GM12878 (cell line): ENCODE results near the gene NEDD8. TPM values are rescaled to one million over a fixed set of nuclear protein-coding genes. Genes with fewer than 3 reads are reported as not detected.

ENCODE experiments used
- CREM ChIP-seq: IDR thresholded peaks from 2 replicates; pipeline ENCODE4 v1.6.1; 2014; ENCODE audit warnings: antibody characterized with exemption, low read depth
- IKZF1 ChIP-seq: fragments of 450-650 bp; conservative IDR thresholded peaks from 2 replicates; pipeline ENCODE4 v1.6.1; 2017; ENCODE audit warnings: antibody characterized with exemption, mild to moderate bottlenecking
- MEF2A ChIP-seq: IDR thresholded peaks from 2 replicates; pipeline ENCODE4 v1.6.1; 2011; ENCODE audit warnings: low read depth, mild to moderate bottlenecking, low read length, moderate library complexity; ENCODE audit not compliant: insufficient read depth
- PAX8 ChIP-seq: fragments of 450-650 bp; IDR thresholded peaks from 2 replicates; pipeline ENCODE4 v1.6.1; 2017; ENCODE audit warnings: mild to moderate bottlenecking, moderate library complexity
- PML ChIP-seq: IDR thresholded peaks from 2 replicates; pipeline ENCODE4 v1.6.1; 2012; ENCODE audit warnings: low read length, inconsistent platforms
- POLR2AphosphoS5 ChIP-seq: IDR thresholded peaks from 2 replicates; pipeline ENCODE4 v1.6.1; 2011; ENCODE audit warnings: mild to moderate bottlenecking, low read length, inconsistent platforms
- RELA ChIP-seq: fragments of 450-650 bp; IDR thresholded peaks from 2 replicates; pipeline ENCODE4 v1.8.0; 2014; ENCODE audit warnings: borderline replicate concordance; ENCODE audit not compliant: partially characterized antibody
- SUZ12 ChIP-seq: fragments of 200-600 bp; sonication (generic); IDR thresholded peaks from one replicate; pipeline ENCODE4 v1.6.1; 2018; ENCODE audit warnings: antibody characterized with exemption, mild to moderate bottlenecking; ENCODE audit not compliant: unreplicated experiment
- TARDBP ChIP-seq: IDR thresholded peaks from 2 replicates; pipeline ENCODE4 v1.6.1; 2016; ENCODE audit warnings: borderline replicate concordance
- TBL1XR1 ChIP-seq: IDR thresholded peaks from 2 replicates; pipeline ENCODE4 v1.6.1; 2012; ENCODE audit warnings: low read depth, low read length, improper control_type of control experiment
- YY1 ChIP-seq: IDR thresholded peaks from 2 replicates; pipeline ENCODE4 v1.6.1; 2011; ENCODE audit warnings: low read depth, mild to moderate bottlenecking, low read length
- ZBED1 ChIP-seq: IDR thresholded peaks from 2 replicates; pipeline ENCODE4 v1.6.1; 2016; ENCODE audit warnings: borderline replicate concordance
- ZNF622 ChIP-seq: fragments of 450-650 bp; IDR thresholded peaks from 2 replicates; pipeline ENCODE4 v1.6.1; 2017; ENCODE audit warnings: mild to moderate bottlenecking, inconsistent platforms
- ZSCAN29 ChIP-seq: fragments of 450-650 bp; IDR thresholded peaks from 2 replicates; pipeline ENCODE4 v1.6.1; 2017; ENCODE audit warnings: mild to moderate bottlenecking, moderate library complexity
- polyA plus RNA-seq, 11 experiments: library from polyadenylated mRNA; depleted of rRNA in 4 of 11; unstranded in 6 of 11; stranded (reverse) in 5 of 11; fragments of >200 nt; fragmentation: Nextera tagmentation in 4 of 11; fragmentation: Illumina TruSeq in 1 of 11; extraction: Ambion mirVana in 4 of 11; extraction: Trizol in 1 of 11; gene quantifications; 1 replicate in 1 of 11; 2 replicates in 10 of 11; pipeline versions ENCODE4 v1.2.1 to v1.2.3, GENCODE V29; 2011 to 2016; ENCODE audit warnings: inconsistent platforms in 2 of 11, missing spikeins in 2 of 11, low read depth in 1 of 11
- total RNA-seq, 4 experiments: library from RNA; depleted of rRNA in 3 of 4; stranded (reverse); fragments of >200 nt in 3 of 4; fragmentation: Illumina TruSeq in 1 of 4; extraction: Trizol in 1 of 4; gene quantifications; 2 replicates each; pipeline versions ENCODE4 v1.2.1 to v1.2.3, GENCODE V29; 2013 to 2021
- TF ChIP-seq, protein P1 (sequence below): fragments of 450-650 bp; IDR thresholded peaks from 2 replicates; pipeline ENCODE4 v1.6.1; 2018; ENCODE audit warnings: mild to moderate bottlenecking, low read depth, moderate library complexity; ENCODE audit not compliant: partially characterized antibody
- TF ChIP-seq, protein P2 (sequence below): IDR thresholded peaks from 2 replicates; pipeline ENCODE4 v1.6.1; 2012; ENCODE audit warnings: low read depth, low read length, improper control_type of control experiment
- TF ChIP-seq, protein P3 (sequence below): fragments of 150-350 bp; IDR thresholded peaks from 2 replicates; pipeline ENCODE4 v1.6.1; 2016; ENCODE audit warnings: low read depth, low read length
- TF ChIP-seq, protein P4 (sequence below), 3 experiments: IDR thresholded peaks in 2 of 3; conservative IDR thresholded peaks in 1 of 3; 2 replicates each; pipeline ENCODE4 v1.5.1; 2011; ENCODE audit warnings: low read depth in 3 of 3, low read length in 3 of 3, mild to moderate bottlenecking in 3 of 3, control low read depth in 2 of 3, moderate library complexity in 2 of 3, inconsistent platforms in 1 of 3, mixed read lengths in 1 of 3; ENCODE audit not compliant: control insufficient read depth in 2 of 3, insufficient read depth in 1 of 3; ENCODE audit errors: extremely low read depth in 1 of 3
- TF ChIP-seq, protein P5 (sequence below): fragments of 450-650 bp; IDR thresholded peaks from 2 replicates; pipeline ENCODE4 v1.6.1; 2014; ENCODE audit warnings: mild to moderate bottlenecking

NEDD8 gene
- total and polyA plus RNA-seq, 10 of the 15 experiments (the other 5 are each of a cell fraction or from before 2014, with no cell fraction given) = 164 to 991 (median 300) TPM

DNA sequence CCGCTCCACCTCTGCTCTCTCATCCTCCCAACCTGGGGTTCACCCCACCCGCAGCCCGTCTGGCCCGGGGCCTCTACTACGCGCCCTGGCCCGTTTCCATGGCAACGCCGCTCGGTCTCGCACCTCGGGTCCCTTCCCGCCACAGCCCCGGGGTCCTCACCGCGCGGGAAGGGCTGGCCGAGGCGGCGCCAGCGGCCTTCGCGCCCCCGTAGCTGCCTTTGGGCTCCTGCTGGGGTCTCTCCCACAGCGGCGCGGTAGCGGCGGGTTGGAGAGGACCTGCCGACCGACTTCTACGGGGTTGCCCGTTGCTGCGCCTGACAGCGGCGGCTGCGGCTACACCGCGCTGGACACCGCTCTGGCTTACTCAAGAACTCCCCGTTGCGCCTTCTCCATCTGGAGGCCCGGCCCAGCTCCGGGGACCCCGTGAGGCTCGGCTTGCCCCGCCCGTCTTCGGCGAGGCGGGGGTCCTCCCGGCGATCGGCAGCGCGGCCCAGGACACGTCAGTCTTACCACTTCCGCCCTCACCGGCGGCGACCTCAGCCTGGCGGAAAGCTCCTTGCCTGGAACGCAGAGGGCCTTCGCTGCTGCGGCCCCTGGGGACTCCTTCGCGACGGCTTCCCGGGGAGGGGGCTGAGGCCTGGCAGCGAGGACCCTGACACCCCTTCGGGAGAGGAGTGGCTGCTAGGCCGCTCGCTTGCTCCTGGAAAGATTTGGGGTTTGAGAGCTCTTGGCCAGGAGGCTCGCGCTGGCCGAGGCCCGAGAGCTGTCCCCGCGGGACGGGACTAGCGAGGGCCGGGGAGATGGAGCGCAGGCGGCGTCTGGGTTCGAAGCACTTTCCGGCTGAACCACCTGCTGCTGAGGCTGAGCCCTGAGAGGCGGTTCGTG is 36.7 kb downstream of the NEDD8 start, which contains the start of gene TM9SF1 (continued):
- TF ChIP-seq, protein P1, sequence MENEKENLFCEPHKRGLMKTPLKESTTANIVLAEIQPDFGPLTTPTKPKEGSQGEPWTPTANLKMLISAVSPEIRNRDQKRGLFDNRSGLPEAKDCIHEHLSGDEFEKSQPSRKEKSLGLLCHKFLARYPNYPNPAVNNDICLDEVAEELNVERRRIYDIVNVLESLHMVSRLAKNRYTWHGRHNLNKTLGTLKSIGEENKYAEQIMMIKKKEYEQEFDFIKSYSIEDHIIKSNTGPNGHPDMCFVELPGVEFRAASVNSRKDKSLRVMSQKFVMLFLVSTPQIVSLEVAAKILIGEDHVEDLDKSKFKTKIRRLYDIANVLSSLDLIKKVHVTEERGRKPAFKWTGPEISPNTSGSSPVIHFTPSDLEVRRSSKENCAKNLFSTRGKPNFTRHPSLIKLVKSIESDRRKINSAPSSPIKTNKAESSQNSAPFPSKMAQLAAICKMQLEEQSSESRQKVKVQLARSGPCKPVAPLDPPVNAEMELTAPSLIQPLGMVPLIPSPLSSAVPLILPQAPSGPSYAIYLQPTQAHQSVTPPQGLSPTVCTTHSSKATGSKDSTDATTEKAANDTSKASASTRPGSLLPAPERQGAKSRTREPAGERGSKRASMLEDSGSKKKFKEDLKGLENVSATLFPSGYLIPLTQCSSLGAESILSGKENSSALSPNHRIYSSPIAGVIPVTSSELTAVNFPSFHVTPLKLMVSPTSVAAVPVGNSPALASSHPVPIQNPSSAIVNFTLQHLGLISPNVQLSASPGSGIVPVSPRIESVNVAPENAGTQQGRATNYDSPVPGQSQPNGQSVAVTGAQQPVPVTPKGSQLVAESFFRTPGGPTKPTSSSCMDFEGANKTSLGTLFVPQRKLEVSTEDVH = no peak
- peak; percentile 79 for TF ChIP-seq TARDBP
- TF ChIP-seq PML = no peak
- TF ChIP-seq, protein P2, sequence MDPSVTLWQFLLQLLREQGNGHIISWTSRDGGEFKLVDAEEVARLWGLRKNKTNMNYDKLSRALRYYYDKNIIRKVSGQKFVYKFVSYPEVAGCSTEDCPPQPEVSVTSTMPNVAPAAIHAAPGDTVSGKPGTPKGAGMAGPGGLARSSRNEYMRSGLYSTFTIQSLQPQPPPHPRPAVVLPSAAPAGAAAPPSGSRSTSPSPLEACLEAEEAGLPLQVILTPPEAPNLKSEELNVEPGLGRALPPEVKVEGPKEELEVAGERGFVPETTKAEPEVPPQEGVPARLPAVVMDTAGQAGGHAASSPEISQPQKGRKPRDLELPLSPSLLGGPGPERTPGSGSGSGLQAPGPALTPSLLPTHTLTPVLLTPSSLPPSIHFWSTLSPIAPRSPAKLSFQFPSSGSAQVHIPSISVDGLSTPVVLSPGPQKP = peak; percentile 61; the same call in 1 of the 2 replicates
- TF ChIP-seq POLR2AphosphoS5 = peak; percentile 76
- TF ChIP-seq ZBED1 = no peak
- TF ChIP-seq, protein P3, sequence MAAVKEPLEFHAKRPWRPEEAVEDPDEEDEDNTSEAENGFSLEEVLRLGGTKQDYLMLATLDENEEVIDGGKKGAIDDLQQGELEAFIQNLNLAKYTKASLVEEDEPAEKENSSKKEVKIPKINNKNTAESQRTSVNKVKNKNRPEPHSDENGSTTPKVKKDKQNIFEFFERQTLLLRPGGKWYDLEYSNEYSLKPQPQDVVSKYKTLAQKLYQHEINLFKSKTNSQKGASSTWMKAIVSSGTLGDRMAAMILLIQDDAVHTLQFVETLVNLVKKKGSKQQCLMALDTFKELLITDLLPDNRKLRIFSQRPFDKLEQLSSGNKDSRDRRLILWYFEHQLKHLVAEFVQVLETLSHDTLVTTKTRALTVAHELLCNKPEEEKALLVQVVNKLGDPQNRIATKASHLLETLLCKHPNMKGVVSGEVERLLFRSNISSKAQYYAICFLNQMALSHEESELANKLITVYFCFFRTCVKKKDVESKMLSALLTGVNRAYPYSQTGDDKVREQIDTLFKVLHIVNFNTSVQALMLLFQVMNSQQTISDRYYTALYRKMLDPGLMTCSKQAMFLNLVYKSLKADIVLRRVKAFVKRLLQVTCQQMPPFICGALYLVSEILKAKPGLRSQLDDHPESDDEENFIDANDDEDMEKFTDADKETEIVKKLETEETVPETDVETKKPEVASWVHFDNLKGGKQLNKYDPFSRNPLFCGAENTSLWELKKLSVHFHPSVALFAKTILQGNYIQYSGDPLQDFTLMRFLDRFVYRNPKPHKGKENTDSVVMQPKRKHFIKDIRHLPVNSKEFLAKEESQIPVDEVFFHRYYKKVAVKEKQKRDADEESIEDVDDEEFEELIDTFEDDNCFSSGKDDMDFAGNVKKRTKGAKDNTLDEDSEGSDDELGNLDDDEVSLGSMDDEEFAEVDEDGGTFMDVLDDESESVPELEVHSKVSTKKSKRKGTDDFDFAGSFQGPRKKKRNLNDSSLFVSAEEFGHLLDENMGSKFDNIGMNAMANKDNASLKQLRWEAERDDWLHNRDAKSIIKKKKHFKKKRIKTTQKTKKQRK = no peak
- TF ChIP-seq, protein P4, sequence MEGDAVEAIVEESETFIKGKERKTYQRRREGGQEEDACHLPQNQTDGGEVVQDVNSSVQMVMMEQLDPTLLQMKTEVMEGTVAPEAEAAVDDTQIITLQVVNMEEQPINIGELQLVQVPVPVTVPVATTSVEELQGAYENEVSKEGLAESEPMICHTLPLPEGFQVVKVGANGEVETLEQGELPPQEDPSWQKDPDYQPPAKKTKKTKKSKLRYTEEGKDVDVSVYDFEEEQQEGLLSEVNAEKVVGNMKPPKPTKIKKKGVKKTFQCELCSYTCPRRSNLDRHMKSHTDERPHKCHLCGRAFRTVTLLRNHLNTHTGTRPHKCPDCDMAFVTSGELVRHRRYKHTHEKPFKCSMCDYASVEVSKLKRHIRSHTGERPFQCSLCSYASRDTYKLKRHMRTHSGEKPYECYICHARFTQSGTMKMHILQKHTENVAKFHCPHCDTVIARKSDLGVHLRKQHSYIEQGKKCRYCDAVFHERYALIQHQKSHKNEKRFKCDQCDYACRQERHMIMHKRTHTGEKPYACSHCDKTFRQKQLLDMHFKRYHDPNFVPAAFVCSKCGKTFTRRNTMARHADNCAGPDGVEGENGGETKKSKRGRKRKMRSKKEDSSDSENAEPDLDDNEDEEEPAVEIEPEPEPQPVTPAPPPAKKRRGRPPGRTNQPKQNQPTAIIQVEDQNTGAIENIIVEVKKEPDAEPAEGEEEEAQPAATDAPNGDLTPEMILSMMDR (IDR thresholded peaks at IDR 0.05 in 2 of 3, conservative IDR thresholded peaks at IDR 0.05 in 1 of 3; ENCODE audit: control insufficient read depth in 2 of 3, extremely low read depth in 1 of 3, insufficient read depth in 1 of 3, low read depth in 3 of 3, low read length in 3 of 3) = no peak
- peak; percentile 94 for TF ChIP-seq CREM
- 0 out of 2 replicates have a peak, but pooled peaks have one; percentile 3 for TF ChIP-seq MEF2A
- TF ChIP-seq, protein P5, sequence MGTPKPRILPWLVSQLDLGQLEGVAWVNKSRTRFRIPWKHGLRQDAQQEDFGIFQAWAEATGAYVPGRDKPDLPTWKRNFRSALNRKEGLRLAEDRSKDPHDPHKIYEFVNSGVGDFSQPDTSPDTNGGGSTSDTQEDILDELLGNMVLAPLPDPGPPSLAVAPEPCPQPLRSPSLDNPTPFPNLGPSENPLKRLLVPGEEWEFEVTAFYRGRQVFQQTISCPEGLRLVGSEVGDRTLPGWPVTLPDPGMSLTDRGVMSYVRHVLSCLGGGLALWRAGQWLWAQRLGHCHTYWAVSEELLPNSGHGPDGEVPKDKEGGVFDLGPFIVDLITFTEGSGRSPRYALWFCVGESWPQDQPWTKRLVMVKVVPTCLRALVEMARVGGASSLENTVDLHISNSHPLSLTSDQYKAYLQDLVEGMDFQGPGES = peak; percentile 24; the same call in 1 of the 2 replicates
- no peak for TF ChIP-seq ZNF622
- TF ChIP-seq IKZF1 = peak; percentile 93
- no peak for TF ChIP-seq SUZ12
- peak; percentile 74 for TF ChIP-seq YY1
- no peak for TF ChIP-seq PAX8
- TF ChIP-seq RELA = peak; percentile 77
- TF ChIP-seq ZSCAN29 = no peak
- TF ChIP-seq TBL1XR1 = peak; percentile 17; the same call in 1 of the 2 replicates
